Fibroblast of lung (primary cell): ENCODE results near the gene TSHR.

ENCODE experiments used
- CTCF ChIP-seq, 2 donors: IDR thresholded peaks in 1 of 2; conservative IDR thresholded peaks in 1 of 2; 1 replicate in 1 of 2; 2 replicates in 1 of 2; pipeline ENCODE4 v1.5.1; 2011 to 2012; ENCODE audit warnings: low read length in 2 of 2, control low read depth in 1 of 2, inconsistent platforms in 1 of 2, low read depth in 1 of 2, mild to moderate bottlenecking in 1 of 2
- EZH2 ChIP-seq: IDR thresholded peaks from 2 replicates; pipeline ENCODE4 v1.5.1; 2012; ENCODE audit warnings: low read length, control low read depth, mild to moderate bottlenecking; ENCODE audit errors: missing control alignments

DNA sequence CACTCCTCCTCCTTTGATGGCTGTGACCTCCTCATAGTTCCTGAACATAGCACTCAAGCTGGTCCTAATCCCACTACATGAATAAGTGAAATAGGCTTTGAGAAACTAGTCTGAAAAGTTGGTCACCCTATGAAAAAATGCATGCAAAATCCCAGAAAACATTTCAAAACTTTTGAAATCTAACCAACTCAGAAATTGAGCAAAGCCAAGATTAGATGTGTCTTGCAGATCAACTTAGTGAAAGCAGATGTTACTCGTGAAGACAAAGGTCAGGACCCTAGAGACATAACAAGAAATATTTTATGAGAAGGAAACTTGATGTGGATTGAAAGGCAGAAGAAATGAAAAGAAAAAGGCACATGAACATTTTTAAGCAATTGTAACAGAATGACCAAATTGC lies 63.3 kb downstream of the TSHR start:
- no peak for TF ChIP-seq CTCF (conservative IDR thresholded peaks at IDR 0.05 in 1 of 2, IDR thresholded peaks at IDR 0.05 in 1 of 2; ENCODE audit: low read depth in 1 of 2, low read length in 2 of 2)
- no peak for TF ChIP-seq EZH2
